HG03103 (cell line): ENCODE results near the gene NBEA.

Experiments used
- ATAC-seq: cut with Tn5 transposase; IDR thresholded peaks from one replicate; pipeline ENCODE4 v1.9.1; 2021; ENCODE audit warnings: low read depth; ENCODE audit not compliant: unreplicated experiment

The NBEA gene

DNA sequence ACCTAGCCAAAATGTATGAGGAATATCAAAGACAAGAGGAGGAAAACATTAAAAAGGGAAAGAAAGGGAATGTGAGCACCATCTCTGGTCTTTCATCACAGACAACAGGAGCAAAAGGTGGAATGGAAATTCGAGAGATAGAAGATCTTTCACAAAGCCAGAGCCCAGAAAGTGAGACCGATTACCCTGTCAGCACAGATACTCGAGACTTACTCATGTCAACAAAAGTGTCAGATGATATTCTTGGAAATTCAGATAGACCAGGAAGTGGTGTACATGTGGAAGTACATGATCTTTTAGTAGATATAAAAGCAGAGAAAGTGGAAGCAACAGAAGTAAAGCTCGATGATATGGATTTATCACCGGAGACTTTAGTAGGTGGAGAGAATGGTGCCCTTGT is 217.0 kb downstream of the NBEA start:
- no peak for ATAC-seq

DNA sequence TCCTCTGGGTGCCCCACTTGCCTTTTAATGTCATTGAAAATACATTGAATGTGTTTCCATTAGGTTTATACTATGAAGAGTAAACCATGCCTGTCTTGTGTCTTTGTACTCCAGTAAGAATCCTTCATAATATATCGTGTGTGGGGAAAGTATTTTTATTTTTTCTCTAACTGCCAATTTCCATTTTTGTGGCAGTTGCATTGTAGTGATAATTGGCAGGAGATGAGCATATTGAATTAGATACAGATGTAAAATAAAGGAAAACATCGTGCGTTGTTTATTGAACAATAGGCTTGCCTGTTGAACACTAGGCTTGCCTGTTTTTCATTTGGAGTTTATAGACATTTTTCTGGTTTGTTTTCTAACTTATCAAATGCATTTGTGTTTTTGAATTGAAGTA is 218.8 kb downstream of the NBEA start:
- no peak for ATAC-seq

DNA sequence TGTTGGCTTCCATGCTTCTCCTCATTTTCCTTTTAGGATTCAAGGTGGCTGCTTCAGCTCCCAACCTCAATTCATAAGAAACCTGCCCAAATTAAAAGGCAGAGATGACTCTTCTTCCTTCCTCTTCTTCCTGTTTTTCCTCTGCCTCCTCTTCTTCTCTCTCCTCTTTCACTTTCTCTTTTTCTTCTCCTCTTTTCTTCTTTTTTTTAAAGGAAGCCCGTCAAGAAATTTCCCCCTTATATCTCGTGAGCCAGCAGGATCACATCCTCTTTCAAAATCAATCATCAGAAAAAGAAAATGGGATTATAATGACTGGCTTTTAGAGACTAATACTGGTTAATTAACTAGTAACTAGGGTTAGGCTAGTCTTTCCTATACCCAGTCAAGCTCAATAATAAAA is 220.3 kb downstream of the NBEA start:
- no peak for ATAC-seq

DNA sequence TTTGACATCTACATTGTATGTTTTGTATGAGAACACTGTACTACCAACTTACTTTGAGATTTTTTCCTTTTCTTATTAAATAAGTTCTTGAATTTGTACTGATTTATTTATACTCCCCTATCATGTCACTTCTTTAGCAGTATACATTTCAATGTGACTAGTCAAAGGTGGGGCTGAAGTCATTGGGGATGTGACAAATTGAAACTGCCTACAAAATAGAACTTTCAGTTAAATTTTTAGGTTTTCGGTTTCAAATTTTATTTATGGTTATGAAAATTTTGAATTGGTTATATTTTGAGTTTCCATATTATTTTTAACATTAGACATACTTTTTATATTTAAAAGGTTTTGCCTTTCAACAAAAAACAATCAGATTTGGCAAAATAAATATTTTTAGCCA is 221.6 kb downstream of the NBEA start:
- peak; percentile 38 for ATAC-seq

DNA sequence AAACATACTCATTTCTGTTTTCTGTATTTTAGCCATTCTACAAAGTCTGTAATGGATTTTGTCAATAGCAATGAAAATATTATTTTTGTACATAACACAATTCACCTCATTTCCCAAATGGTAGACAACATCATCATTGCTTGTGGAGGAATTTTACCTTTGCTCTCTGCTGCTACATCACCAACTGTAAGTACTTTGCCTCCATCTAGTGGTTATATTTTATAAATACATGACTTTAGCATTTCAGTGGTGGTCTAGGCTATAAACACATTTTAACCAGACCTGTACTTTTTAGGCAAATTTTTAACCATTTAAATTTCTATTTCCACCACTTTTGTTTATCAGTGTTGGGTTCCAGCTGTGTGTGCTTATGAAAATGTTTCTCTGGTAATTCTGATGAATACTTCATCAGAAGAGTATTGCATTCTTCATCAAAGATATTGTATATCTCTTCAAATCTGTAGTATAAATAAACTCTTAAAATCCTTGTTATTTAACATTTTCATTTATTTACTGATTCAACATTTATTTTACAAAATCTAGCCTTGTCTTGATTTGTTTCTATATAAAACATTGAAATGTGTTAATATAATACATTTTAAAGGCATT is 222.4 kb downstream of the NBEA start:
- peak; percentile 70 for ATAC-seq

DNA sequence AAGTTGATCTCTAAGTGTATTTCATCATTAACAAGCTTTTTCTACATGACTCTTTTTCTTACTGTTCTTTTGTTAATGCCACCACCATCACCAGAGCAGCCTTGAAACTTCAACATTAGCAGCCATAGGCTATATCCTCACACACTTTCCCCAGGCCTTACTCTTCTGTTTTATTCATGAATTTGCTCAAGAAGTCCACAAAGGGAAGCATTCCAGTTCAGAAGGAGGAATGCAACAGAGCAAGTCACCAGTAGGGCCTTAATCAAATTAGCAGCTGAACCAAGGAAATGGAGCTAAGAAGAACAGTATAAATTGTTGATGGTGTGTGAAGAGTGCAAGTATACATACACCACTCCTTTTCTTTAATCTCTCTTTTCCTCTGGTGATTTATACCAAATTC is 223.1 kb downstream of the NBEA start:
- no peak for ATAC-seq

DNA sequence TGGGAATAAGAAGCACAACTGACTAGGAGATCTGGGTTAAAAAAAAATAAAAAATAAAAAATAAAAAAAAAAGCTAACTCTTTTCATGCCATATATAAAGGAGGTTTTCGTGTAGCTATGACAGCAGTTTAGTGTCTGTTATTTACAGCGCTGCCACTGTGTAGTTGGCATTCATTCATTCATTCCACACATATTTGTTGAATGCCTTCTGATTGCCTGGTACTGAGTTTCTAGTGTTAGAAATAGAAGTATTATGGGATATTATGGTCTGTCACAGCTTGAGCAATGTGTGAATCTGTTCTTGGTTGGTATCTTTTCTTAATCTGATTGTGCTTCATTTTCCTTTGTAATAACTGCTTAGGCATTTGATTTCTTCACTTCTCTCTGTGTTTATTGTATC is 237.4 kb downstream of the NBEA start:
- no peak for ATAC-seq

DNA sequence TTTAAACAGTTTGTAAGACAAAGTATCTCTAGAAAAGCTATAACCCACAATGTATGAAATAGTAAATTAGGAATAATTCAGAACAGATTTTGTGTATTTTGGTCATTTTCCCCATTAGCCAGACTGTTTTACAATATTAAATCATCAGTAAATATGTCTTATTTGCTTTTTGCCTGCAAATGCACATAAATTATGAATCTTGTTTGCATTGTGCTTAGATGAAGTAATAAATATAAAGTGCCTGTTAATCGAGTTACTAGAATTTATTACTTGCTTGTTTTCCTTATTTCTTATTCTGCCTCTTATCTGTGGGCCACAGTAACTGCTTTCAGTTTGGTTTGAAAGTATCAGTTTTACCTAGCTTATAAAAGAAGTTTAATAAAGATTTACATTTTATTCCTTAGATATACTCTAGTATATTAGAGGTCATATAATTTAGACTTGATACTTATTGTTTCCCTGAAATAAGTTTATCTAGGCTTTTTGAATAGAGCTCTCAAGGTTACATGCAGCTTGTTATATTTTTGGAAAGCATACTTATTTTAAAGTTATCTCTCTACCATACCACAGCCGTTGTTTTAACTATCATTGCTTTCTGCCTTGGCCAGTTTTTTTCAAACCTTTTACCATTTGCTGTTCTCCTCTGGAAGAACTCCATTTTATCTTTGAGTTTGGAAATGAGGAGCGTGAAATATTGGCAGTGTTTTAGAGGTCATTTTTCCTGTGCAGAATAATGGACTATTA is 238.0 kb downstream of the NBEA start:
- no peak for ATAC-seq

DNA sequence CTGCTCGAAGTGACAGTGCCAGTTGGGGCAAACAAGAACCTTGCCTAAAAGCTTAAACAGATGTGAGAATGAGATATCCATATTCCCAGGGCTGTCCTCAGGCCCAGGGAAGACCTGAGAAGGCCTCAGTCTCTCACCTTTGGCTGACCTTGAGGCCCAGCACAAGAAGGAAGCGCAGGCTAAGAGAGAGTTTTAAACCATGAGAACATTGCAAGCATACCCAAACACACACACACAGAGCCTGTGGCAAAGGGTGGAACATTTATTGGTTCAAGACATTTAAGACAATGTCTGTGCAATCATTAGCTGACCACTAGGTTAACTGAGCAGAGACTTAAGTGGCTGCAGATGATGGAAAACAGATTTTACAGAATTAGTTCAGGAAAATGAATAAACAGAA is 248.2 kb downstream of the NBEA start:
- no peak for ATAC-seq

DNA sequence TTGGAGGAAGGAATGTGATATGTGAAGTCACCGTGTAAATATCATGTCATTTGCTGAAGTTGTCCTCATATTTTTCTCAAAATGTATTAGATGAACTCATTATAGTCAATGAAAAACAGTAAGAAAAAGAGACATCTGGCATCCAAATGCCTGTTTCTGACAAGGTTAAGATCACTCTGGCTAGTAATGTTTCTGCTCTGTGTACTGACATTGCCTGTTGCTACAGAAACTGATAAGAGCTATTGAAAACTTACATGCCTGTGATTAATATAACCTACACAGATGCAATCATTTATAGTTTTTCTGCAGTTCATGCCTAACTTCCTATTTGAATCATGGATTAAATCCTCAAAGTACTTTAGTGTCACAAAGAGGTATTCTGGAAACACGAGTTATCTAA is 249.8 kb downstream of the NBEA start:
- ATAC-seq, result no peak

DNA sequence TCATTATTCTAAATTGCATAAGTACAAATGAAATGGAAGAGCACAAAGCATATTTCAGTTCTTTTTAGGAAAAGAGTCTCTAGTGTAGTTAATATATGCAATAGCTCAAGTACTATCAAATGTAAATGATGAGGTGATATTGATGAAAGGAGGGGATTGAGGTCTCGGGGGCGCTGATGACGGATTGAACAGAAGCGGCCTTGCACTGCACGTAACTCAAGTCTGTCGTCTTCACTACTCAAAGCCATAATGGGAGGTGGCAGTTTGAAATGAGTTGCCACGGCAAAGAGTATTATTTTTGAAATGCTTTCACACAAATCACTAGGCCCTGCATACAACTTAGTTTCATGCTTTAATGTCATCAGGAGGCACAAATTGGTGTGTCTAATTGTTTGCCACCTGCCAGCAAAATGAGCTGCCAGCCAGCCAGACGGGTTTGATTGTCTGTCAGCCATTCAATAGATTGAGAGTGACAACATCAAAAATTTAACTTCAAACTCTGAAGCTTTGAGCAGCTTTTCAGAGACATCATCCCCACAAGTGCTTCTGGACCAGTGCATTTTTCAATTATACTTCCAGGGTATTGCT is 256.6 kb downstream of the NBEA start:
- no peak for ATAC-seq

DNA sequence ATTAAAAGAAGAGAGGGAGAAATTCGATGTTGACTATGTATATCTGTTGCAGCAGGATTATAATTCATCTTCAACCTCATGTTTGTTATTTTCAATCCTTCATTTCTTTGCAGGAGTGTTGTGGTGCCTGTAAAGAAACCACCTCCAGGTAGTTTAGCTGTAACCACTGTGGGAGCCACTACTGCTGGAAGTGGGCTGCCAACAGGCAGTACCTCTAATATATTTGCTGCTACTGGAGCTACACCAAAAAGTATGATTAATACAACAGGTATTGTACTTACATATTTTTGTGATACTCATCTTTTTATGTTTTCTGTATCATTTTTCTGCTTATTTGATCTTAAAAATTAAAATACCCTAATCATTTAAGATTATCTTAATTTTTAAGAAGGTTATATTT is 266.5 kb downstream of the NBEA start:
- ATAC-seq, result no peak

DNA sequence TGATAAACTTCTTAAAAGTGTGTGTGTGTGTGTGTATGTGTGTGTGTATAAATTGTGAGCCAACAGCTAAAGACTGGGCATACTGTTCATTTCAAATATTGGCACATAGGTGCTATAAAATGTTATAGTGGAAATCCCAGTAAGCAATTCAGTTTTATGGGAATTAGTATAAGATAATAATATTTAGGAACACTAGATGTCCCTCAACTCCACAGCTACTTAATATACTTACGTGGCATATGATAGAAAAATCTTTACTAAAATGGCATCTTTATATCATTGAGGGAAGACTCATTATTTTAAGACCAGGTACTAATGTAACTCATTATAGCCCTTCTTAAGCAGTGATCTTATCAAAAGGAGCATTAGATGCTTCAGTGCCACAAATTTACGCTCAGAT is 268.2 kb downstream of the NBEA start:
- ATAC-seq, result no peak

DNA sequence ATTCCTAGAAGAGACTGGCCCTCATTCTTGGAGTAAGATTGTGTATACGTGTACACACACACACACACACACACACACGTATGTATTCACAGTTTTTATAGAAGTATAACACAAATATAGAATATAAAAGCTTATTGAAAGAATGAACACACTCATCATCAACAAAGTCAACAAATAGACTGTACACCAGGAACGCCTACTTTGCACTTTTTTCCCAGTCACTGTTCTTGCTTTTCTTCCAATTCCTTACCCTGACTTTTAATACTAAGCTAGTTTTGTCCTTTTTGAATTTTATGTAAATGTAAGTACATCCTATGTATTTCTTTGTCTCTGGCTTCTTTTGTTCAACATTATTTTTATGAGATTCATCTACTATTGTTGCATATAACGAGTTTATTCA is 269.9 kb downstream of the NBEA start:
- no peak for ATAC-seq

DNA sequence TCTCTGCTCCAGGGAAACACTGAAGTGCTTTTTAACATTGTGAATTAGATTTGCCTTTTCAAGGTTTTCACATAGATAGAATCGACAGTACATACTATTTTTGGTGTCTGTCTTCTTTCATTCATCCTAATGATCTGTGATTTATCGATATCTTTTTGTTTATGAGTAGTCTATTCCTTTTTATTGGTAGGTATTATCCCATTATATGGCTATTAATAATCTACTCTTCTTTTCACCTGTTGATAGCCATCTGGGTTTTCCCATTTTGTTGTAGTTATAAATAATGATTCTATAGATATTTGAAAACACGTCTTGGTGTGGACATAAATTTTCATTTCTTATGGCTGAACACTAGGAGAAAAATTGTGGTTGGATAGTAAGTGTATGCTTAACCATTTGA is 271.8 kb downstream of the NBEA start:
- no peak for ATAC-seq

DNA sequence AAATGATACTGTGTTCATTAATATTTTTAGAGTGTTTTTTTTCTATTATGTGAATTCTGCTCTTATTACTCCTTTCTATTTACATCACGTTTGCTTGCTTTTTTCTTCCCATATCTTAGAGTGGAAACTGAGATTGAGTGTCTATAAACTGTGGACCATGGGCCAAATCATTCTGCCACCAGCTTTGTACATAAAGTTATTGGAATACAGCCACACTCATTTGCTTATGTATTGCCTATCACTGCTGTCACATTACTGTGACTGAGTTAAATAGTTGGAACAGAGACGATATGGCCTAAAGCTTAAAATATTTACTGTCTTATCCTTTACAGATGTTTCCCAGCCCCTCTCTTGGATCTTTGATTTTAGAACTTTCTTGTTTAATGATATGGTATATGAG is 274.1 kb downstream of the NBEA start:
- ATAC-seq, result no peak

DNA sequence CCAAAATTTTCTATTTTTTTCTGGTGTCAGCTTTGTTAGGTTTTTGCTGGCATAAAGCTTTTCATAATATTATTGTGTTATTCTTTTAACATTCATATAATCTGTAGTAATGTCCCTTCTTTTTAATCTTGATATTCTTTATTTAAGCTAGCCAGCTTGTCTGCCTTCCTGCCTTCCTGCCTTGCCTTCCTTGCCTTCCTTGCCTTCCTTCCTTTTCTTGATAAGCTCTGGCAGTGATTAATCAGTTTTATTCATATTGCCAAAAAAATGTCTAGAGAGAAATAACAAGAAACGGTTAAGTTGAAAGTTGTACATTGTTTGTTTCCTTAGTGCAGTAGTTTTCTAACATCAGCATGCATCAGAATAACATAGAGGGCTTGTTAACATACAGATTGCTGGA is 277.0 kb downstream of the NBEA start:
- ATAC-seq, result no peak

DNA sequence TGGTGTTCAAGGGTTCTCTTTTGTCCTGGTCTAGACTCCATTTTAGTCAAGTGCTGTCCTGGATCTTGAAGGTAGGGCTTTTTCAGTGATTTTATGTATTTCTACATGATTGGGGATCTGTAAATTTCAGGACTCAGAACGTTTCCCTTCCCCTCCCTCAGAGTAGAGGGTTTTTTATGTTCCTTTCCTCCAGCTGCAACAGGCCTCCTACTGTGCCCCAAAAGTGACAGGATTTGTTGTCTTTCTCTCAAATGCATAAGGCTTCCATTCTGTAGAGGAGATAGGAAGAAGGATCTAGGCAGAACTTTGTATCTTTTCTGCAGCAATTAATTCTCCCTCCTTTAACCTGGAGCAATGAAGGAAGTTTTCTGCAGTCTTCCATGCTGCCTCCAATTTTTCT is 283.1 kb downstream of the NBEA start:
- ATAC-seq, result no peak

DNA sequence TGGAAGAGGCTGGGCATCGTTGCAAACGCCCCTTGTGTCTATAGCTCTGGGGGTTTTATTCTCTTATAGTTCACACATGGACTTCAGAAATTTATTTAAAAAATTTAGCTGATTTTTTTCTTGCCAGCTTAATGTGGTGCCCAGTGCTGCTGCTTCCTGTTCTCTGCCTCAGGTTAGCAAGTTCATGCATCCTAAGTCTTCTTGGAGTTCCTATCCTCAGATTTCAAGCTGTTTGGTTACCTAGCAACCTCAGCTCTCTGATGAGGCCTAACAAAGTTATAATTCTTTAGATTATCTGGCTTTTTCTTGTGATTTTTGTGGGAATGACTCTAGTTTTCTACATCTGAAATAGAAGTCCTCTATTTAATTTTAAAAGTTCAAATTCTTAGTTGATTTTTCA is 283.5 kb downstream of the NBEA start:
- ATAC-seq, result no peak

DNA sequence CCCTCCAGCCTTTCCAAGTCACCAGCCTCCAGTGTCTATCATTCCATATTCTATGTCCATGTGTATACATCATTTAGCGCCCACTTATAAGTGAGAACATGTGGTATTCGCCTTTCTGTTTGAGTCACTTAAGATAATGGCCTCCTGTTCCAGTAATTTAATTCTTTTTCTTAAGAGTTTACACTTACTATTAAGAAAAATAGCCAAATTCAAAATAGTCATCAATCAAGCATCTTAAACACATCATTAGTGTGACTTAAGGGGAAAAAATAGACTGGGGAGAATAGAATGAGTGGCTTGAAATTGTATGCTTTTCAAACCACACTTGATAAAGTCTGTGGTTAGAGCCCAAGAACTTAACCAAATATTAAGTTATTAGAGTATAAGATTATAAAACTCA is 286.5 kb downstream of the NBEA start:
- no peak for ATAC-seq

DNA sequence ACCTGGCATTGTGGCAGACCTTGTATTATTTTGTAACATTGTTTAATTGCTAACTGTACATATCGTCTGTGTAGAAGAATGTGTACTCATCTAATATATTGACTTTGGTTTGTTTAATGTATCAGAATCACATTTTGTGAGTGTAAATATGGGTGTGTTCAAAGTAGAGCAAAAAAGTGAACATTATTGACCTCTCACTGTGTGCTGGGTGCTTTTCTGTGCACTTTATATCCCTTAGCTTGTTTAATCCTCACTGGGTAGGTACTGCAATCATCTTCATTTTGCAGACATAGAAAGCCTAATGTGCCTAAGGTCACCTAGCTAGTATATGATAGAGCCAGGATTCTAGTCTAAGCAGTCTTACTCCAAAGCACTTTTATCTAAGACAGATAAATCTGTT is 289.4 kb downstream of the NBEA start:
- no peak for ATAC-seq

DNA sequence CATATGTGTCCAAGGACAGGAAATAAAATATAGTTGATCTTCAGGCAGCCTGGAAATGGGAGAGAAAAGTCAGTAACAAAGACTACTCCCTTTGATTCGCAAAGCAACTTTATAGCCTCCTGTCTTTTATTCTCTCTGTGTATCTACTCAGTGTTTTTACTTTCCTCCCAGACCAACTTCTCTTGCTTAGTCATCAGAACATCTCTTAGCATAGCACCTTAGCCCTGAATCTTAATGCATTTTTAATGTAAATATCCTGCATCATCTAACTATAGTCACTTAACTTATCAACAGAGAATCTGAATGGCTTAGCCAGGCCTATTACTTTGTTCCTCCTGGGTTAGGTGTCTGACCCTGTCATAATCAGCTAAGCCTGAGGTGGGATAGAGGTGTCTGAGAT is 296.2 kb downstream of the NBEA start:
- no peak for ATAC-seq
